HG03460 (cell line): ENCODE results near the gene HSD17B1.
"Not testable (repeated sequence)": the region's sequence is repeated elsewhere in the genome, so short reads cannot be mapped to it uniquely, and the experiment has no call there.

Experiments used
- ATAC-seq: cut with Tn5 transposase; IDR thresholded peaks from one replicate; pipeline ENCODE4 v1.9.1; 2021; ENCODE audit not compliant: unreplicated experiment

Gene HSD17B1

GRCh38 chr17:42545755-42546505 lies 6.8 kb upstream of the HSD17B1 start:
- not testable (repeated sequence) for ATAC-seq

DNA sequence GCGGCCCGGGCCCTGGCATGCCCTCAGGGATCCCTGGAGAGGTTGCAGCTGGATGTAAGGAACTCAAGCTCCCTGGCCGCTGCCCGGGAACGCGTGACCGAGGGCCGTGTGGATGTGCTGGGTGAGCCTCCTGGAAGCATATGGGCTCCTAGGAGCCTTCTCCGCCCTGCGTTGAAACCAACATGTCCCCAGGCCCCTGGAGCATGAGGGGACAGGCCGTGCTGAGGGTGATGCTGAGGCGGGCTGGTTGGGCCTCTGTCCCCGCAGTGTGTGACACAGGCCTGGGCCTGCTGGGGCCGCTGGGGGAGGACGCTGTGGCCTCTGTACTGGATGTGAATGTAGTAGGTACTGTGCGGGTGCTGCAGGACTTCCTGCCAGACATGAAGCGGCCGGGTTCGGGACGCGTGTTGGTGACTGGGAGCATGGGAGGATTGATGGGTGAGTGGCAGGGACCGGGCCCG lies 5.7 kb upstream of the HSD17B1 start:
- no peak for ATAC-seq

- no peak for ATAC-seq
These were observed 5.0 kb upstream of the HSD17B1 start for GRCh38 chr17:42547698-42548069.

GRCh38 chr17:42548070-42548837 lies 4.5 kb upstream of the HSD17B1 start:
- ATAC-seq: no peak

DNA sequence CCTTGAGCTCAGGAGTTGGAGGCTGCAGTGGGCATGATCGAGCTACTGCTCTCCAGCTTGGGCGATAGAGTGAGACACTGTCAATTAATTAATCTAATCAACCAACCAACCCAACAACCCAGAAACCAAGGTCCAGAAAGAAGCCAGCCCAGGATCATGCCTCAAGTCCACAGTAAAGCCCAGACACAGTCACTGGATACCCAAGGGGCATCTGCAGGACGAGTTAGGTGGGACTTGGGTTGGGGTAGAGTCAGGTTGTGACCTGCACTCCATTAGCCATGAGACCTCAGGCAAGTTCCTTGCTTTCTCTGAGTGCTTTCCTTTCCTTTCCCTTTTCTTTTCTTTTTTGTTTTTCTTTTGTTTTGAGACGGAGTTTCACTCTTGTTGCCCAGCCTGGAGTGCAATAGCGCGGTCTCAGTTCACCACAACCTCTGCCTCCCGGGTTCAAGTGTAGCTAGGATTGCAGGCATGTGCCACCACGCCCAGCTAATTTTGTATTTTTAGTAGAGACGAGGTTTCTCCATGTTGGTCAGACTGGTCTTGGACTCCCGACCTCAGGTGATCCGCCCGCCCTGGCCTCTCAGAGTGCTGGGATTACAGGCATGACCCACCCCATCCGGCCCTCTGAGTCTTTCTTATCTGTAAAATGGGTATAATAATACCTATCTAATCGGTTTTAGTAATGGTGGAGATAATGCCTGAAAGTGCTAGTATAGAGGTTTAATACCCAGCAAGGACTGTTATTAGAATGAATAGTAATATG lies 3.5 kb upstream of the HSD17B1 start:
- no peak for ATAC-seq

- ATAC-seq: no peak
These were observed 567 bp downstream of the HSD17B1 start for GRCh38 chr17:42553161-42553818.

DNA sequence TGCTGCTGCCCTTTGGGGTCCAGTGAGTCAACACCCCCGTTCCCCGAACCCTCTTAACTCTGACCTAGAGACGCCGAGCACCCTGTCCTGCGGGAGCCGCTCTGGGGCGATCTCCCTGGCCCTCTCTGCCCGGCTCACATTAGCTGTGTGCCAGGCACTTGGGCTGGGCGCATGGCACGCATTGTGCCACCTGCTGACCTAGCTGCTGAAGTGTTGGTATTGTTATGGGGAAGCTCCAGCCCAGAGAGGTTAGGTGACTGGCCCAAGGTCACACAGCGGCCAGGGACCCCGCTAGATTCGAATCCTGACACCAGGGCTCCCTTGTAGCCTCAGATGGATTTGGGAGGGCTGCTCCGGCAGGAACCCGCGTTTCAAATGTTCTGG lies 1.1 kb downstream of the HSD17B1 start:
- no peak for ATAC-seq

DNA sequence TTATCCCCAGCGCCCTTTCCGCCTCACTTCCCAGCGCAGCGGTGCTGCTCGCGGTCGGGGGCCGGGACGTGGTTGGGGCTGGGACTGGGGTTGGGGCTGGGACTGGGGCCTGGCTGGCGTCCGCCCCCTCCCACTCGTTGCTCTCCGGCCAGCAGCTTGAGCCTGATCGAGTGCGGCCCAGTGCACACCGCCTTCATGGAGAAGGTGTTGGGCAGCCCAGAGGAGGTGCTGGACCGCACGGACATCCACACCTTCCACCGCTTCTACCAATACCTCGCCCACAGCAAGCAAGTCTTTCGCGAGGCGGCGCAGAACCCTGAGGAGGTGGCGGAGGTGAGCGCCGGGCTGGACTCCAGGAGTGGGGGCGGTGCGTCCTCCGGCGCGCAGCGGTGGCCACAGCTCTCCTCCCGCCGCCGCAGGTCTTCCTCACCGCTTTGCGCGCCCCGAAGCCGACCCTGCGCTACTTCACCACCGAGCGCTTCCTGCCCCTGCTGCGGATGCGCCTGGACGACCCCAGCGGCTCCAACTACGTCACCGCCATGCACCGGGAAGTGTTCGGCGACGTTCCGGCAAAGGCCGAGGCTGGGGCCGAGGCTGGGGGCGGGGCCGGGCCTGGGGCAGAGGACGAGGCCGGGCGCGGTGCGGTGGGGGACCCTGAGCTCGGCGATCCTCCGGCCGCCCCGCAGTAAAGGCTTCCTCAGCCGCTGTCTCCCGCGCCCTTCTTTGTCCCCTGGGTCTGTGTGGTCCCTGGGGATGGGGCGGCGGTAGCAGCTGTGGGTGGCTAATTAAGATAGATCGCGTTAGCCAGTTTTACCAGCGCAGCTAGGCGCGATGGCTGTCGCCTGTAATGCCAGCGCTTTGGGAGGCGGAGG lies 1.8 kb downstream of the HSD17B1 start:
- ATAC-seq: peak; percentile 88

DNA sequence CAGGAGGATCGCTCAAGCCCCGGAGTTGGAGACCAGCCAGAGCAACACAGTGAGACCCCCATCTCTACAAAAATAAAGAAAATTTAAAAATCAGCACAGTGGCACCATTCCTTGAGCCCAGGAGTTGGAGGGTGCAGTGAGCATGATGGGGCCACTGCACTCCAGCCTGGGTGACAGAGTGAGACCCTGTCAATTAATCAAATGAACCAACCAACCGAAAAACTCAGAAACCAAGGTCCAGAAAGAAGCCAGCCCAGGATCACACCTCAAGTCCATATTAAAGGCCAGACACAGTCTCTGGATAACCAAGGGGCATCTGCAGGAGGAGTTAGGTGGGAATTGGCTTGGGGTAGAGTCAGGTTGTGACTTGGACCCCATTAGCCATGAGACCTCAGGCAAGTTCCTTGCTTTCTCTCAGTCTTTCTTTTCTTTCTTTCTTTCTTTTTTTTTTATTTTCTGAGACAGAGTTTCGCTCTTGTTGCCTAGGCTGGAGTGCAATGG lies 2.4 kb downstream of the HSD17B1 start:
- no peak for ATAC-seq

- ATAC-seq: not testable (repeated sequence)
These were observed 3.4 kb downstream of the HSD17B1 start for GRCh38 chr17:42555961-42556617.

GRCh38 chr17:42559075-42559474 lies 6.4 kb downstream of the HSD17B1 start:
- no peak for ATAC-seq

- no peak for ATAC-seq
These were observed 7.5 kb downstream of the HSD17B1 start for GRCh38 chr17:42560246-42560645.

DNA sequence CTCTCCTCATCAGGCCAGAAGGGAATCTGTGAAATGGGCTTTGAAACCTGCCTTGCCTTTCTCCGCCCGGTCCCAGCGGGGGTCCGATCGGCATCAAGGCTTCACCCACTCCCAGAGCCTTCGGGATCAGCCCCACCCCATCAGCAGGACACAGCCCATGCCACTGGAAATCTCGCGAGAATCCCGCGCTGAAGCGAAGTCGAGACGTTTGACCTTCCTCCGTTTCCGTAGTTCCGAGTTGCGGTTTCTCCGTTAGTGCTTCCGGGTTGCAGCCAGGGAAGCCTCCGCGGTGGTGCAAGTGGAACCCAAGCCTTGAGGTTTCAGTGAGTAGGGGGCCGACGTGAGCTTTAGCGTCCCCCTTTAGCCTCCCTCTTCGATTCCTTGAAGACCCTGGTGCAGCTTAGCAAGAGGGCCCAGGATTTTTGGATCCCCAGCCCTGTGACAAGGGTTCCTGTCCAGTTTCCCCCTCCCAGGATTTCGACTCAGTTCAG lies 9.2 kb downstream of the HSD17B1 start, which contains the start of gene COASY:
COASY (plus strand) TSS at position 252 of the 491 bp plus-strand sequence. CDS start 475 bp downstream, outside the sequence.
- ATAC-seq: no peak

DNA sequence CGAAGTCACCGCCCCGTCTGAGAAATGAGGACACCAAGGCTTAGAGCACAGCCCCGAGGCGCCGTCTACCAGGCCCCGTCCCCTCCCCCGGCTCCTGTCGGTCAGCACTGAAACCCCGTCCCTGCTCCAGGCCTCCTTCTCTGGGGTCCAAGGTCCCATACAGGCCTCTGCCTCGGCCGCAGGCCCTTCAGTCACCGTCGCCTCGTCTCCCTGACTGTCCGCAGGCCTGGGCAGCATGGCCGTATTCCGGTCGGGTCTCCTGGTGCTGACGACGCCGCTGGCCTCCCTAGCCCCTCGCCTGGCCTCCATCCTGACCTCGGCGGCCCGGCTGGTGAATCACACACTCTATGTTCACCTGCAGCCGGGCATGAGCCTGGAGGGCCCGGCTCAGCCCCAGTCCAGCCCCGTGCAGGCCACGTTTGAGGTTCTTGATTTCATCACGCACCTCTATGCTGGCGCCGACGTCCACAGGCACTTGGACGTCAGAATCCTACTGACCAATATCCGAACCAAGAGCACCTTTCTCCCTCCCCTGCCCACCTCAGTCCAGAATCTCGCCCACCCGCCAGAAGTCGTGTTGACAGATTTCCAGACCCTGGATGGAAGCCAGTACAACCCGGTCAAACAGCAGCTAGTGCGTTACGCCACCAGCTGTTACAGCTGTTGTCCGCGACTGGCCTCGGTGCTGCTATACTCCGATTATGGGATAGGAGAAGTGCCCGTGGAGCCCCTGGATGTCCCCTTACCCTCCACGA lies 9.8 kb downstream of the HSD17B1 start:
- ATAC-seq: no peak

- ATAC-seq: no peak
These were observed 10.4 kb downstream of the HSD17B1 start for GRCh38 chr17:42563143-42563509.

DNA sequence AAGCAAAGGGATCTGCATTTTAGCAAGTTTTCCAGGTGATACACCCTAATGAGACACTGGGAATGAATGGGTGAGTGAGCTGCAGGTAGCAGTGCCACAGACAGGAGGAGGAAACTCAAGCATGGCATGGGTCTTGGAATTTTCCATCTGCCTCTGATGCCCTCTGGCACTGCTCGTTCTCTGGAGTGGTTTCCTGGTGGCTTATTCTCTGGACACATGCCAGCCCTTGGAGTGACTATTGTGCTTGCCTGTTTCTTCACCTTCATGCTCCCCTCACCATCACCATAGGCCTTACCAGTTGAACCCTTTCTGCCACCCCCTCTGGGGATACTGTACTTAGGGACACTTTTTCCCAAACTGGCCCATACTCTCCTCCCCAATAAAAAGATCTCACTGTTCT lies 10.8 kb downstream of the HSD17B1 start:
- ATAC-seq: no peak

DNA sequence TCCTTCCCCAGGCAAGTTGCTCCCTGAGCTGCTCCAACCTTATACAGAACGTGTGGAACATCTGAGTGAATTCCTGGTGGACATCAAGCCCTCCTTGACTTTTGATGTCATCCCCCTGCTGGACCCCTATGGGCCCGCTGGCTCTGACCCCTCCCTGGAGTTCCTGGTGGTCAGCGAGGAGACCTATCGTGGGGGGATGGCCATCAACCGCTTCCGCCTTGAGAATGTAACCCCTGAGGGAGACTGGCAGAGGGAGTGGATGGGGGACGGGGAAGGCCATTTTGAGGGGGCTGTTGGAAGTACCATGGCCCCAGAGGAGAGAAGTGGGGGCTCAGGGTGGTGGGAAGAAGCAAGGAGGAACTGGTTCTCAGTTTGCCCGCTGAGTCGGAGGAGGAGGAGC lies 11.2 kb downstream of the HSD17B1 start:
- no peak for ATAC-seq

- no peak for ATAC-seq
These were observed 12.2 kb downstream of the HSD17B1 start for GRCh38 chr17:42564815-42565522.
